Measurements from ENCODE around the gene LAMP2.
"Not testable (repeated sequence)": the region's sequence is repeated elsewhere in the genome, so short reads cannot be mapped to it uniquely, and the experiment has no call there.

LAMP2 gene

GRCh38 chrX:120468825-120469525 is at the start of gene LAMP2:
Gene LAMP2, minus strand, starts transcription at chrX:120469296. Its CDS starts 127 bp downstream, at chrX:120469169.
- Histone ChIP-seq H3K4me3 (ENCODE audit: insufficient read length, low read depth) (peak within 1 kb of the TSS; percentile 67), H3K9ac (ENCODE audit: insufficient read length, low read depth) (peak within 1 kb of the TSS; percentile 85), H3K4me1 (ENCODE audit: insufficient read depth, insufficient read length) (no peaks in the 10 kb centered on the region), H3K9me3 (ENCODE audit: insufficient read depth, low read length) (no peaks in the 10 kb centered on the region), H3K27me3 (ENCODE audit: insufficient read depth, insufficient read length) (no peaks in the 10 kb centered on the region), H3K36me3 (ENCODE audit: insufficient read depth, insufficient read length, low read length) (peaks cover 5% of the 10 kb centered on the region)
- TF ChIP-seq SUZ12 (IDR thresholded peaks at IDR 0.05; ENCODE audit: extremely low read depth, insufficient read depth, insufficient read length) (no peak), YY1 (IDR thresholded peaks at IDR 0.05; ENCODE audit: insufficient read depth, insufficient read length) (no peak), ZNF274 (IDR thresholded peaks at IDR 0.05; ENCODE audit: low read depth, low read length) (no peak)
- DNase-seq (ENCODE audit: low read depth, low spot score), result peak; percentile 83

GRCh38 chrX:120517936-120518335 is 48.8 kb upstream of the LAMP2 start:
- no peaks in the 10 kb centered on the region for H3K27me3 ChIP-seq (ENCODE audit: insufficient read depth, insufficient read length)
- H3K4me1 ChIP-seq (ENCODE audit: insufficient read depth, insufficient read length), result no peaks in the 10 kb centered on the region

GRCh38 chrX:120514236-120514635 is 45.1 kb upstream of the LAMP2 start:
- Histone ChIP-seq H3K9me3 (ENCODE audit: insufficient read depth, low read length) (no peaks in the 10 kb centered on the region), H3K27me3 (ENCODE audit: insufficient read depth, insufficient read length) (no peaks in the 10 kb centered on the region), H3K9ac (ENCODE audit: insufficient read length, low read depth) (no peak overlapping the region), H3K4me3 (ENCODE audit: insufficient read length, low read depth) (no peak overlapping the region), H3K36me3 (ENCODE audit: insufficient read depth, insufficient read length, low read length) (no peaks in the 10 kb centered on the region), H3K4me1 (ENCODE audit: insufficient read depth, insufficient read length) (no peaks in the 10 kb centered on the region)
- TF ChIP-seq YY1 (IDR thresholded peaks at IDR 0.05; ENCODE audit: insufficient read depth, insufficient read length), result no peak
- no peak for TF ChIP-seq SUZ12 (IDR thresholded peaks at IDR 0.05; ENCODE audit: extremely low read depth, insufficient read depth, insufficient read length)
- TF ChIP-seq ZNF274 (IDR thresholded peaks at IDR 0.05; ENCODE audit: low read depth, low read length), result no peak
- peak; percentile 33 for DNase-seq (ENCODE audit: low read depth, low spot score)

More at GRCh38 chrX:120517936-120518335, 48.8 kb upstream of the LAMP2 start:
- Histone ChIP-seq H3K9me3 (ENCODE audit: insufficient read depth, low read length) (no peaks in the 10 kb centered on the region), H3K36me3 (ENCODE audit: insufficient read depth, insufficient read length, low read length) (no peaks in the 10 kb centered on the region), H3K9ac (ENCODE audit: insufficient read length, low read depth) (no peak overlapping the region), H3K4me3 (ENCODE audit: insufficient read length, low read depth) (no peak overlapping the region)
- TF ChIP-seq SUZ12 (IDR thresholded peaks at IDR 0.05; ENCODE audit: extremely low read depth, insufficient read depth, insufficient read length) (no peak), ZNF274 (IDR thresholded peaks at IDR 0.05; ENCODE audit: low read depth, low read length) (no peak), YY1 (IDR thresholded peaks at IDR 0.05; ENCODE audit: insufficient read depth, insufficient read length) (no peak)
- DNase-seq (ENCODE audit: low read depth, low spot score), result no peak

- no peaks in the 10 kb centered on the region for H3K36me3 ChIP-seq (ENCODE audit: insufficient read depth, insufficient read length, low read length)
- H3K4me3 ChIP-seq (ENCODE audit: insufficient read length, low read depth), result no peak overlapping the region
- no peak for DNase-seq (ENCODE audit: low read depth, low spot score)
- no peak for TF ChIP-seq ZNF274 (IDR thresholded peaks at IDR 0.05; ENCODE audit: low read depth, low read length)
- no peak for TF ChIP-seq YY1 (IDR thresholded peaks at IDR 0.05; ENCODE audit: insufficient read depth, insufficient read length)
- TF ChIP-seq SUZ12 (IDR thresholded peaks at IDR 0.05; ENCODE audit: extremely low read depth, insufficient read depth, insufficient read length), result no peak
- H3K4me1 ChIP-seq (ENCODE audit: insufficient read depth, insufficient read length), result no peaks in the 10 kb centered on the region
- no peaks in the 10 kb centered on the region for H3K27me3 ChIP-seq (ENCODE audit: insufficient read depth, insufficient read length)
- H3K9me3 ChIP-seq (ENCODE audit: insufficient read depth, low read length), result no peaks in the 10 kb centered on the region
- no peak overlapping the region for H3K9ac ChIP-seq (ENCODE audit: insufficient read length, low read depth)
These were observed 43.5 kb upstream of the LAMP2 start for GRCh38 chrX:120512627-120513026.

GRCh38 chrX:120512222-120512621 is 43.1 kb upstream of the LAMP2 start:
- no peaks in the 10 kb centered on the region for H3K36me3 ChIP-seq (ENCODE audit: insufficient read depth, insufficient read length, low read length)
- no peaks in the 10 kb centered on the region for H3K27me3 ChIP-seq (ENCODE audit: insufficient read depth, insufficient read length)
- TF ChIP-seq SUZ12 (IDR thresholded peaks at IDR 0.05; ENCODE audit: extremely low read depth, insufficient read depth, insufficient read length) (no peak), YY1 (IDR thresholded peaks at IDR 0.05; ENCODE audit: insufficient read depth, insufficient read length) (no peak), ZNF274 (IDR thresholded peaks at IDR 0.05; ENCODE audit: low read depth, low read length) (no peak)
- no peak overlapping the region for H3K4me3 ChIP-seq (ENCODE audit: insufficient read length, low read depth)
- H3K9ac ChIP-seq (ENCODE audit: insufficient read length, low read depth), result no peak overlapping the region
- DNase-seq (ENCODE audit: low read depth, low spot score), result no peak
- no peaks in the 10 kb centered on the region for H3K9me3 ChIP-seq (ENCODE audit: insufficient read depth, low read length)
- H3K4me1 ChIP-seq (ENCODE audit: insufficient read depth, insufficient read length), result no peaks in the 10 kb centered on the region

- no peaks in the 10 kb centered on the region for H3K27me3 ChIP-seq (ENCODE audit: insufficient read depth, insufficient read length)
- H3K4me3 ChIP-seq (ENCODE audit: insufficient read length, low read depth), result no peak overlapping the region
- no peak overlapping the region for H3K9ac ChIP-seq (ENCODE audit: insufficient read length, low read depth)
- no peaks in the 10 kb centered on the region for H3K36me3 ChIP-seq (ENCODE audit: insufficient read depth, insufficient read length, low read length)
- no peaks in the 10 kb centered on the region for H3K9me3 ChIP-seq (ENCODE audit: insufficient read depth, low read length)
- no peak for DNase-seq (ENCODE audit: low read depth, low spot score)
- H3K4me1 ChIP-seq (ENCODE audit: insufficient read depth, insufficient read length), result no peaks in the 10 kb centered on the region
- no peak for TF ChIP-seq YY1 (IDR thresholded peaks at IDR 0.05; ENCODE audit: insufficient read depth, insufficient read length)
- TF ChIP-seq ZNF274 (IDR thresholded peaks at IDR 0.05; ENCODE audit: low read depth, low read length), result no peak
- TF ChIP-seq SUZ12 (IDR thresholded peaks at IDR 0.05; ENCODE audit: extremely low read depth, insufficient read depth, insufficient read length), result no peak
These were observed 35.5 kb upstream of the LAMP2 start for GRCh38 chrX:120504569-120504968.

- no peaks in the 10 kb centered on the region for H3K9me3 ChIP-seq (ENCODE audit: insufficient read depth, low read length)
- no peaks in the 10 kb centered on the region for H3K27me3 ChIP-seq (ENCODE audit: insufficient read depth, insufficient read length)
- H3K9ac ChIP-seq (ENCODE audit: insufficient read length, low read depth), result no peak overlapping the region
- no peaks in the 10 kb centered on the region for H3K4me1 ChIP-seq (ENCODE audit: insufficient read depth, insufficient read length)
- DNase-seq (ENCODE audit: low read depth, low spot score), result no peak
- no peaks in the 10 kb centered on the region for H3K36me3 ChIP-seq (ENCODE audit: insufficient read depth, insufficient read length, low read length)
- no peak overlapping the region for H3K4me3 ChIP-seq (ENCODE audit: insufficient read length, low read depth)
- TF ChIP-seq ZNF274 (IDR thresholded peaks at IDR 0.05; ENCODE audit: low read depth, low read length) (no peak), YY1 (IDR thresholded peaks at IDR 0.05; ENCODE audit: insufficient read depth, insufficient read length) (no peak), SUZ12 (IDR thresholded peaks at IDR 0.05; ENCODE audit: extremely low read depth, insufficient read depth, insufficient read length) (no peak)
These were observed 30.4 kb upstream of the LAMP2 start for GRCh38 chrX:120499301-120500072.

GRCh38 chrX:120490119-120490518 is 21.0 kb upstream of the LAMP2 start:
- H3K9me3 ChIP-seq (ENCODE audit: insufficient read depth, low read length); H3K36me3 ChIP-seq (ENCODE audit: insufficient read depth, insufficient read length, low read length); DNase-seq (ENCODE audit: low read depth, low spot score): not testable (repeated sequence)

More at GRCh38 chrX:120490119-120490518, 21.0 kb upstream of the LAMP2 start:
- not testable (repeated sequence) for H3K4me3 ChIP-seq (ENCODE audit: insufficient read length, low read depth); H3K9ac ChIP-seq (ENCODE audit: insufficient read length, low read depth); H3K4me1 ChIP-seq (ENCODE audit: insufficient read depth, insufficient read length); H3K27me3 ChIP-seq (ENCODE audit: insufficient read depth, insufficient read length)

Measured in NT2/D1 (cell line).